ENCODE results near the gene PWWP2B.

DNA sequence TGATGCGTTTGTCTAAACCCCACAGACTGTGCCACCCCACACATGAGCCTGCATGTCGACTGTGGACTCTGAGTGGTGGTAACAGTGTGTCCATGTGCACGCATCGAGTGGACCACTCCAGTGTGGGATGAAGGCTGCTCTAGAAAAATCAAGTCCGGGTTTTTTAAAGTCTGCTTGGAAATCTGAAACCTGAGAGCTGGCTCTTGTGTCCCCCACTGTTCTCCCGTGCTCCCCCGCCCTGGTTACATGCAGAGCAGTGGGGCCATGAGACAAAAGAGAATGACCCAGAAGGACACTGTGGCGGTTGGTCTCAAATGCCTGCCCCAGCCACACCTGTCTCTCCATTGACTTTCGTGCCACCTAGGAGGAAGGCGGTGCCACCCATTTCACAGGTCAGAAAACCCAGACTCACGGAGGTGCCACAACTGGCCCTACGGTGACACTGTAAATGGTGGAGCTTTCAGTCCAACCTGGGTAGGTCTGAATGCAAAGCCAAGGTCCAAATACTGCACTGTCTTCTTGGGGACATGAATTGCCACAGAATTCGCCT, 27.3 kb upstream of the PWWP2B start:
- no peak for TF ChIP-seq EZH2 (IDR thresholded peaks at IDR 0.05; ENCODE audit: borderline replicate concordance, low read depth, low read length, severe bottlenecking)
- TF ChIP-seq, protein P1, sequence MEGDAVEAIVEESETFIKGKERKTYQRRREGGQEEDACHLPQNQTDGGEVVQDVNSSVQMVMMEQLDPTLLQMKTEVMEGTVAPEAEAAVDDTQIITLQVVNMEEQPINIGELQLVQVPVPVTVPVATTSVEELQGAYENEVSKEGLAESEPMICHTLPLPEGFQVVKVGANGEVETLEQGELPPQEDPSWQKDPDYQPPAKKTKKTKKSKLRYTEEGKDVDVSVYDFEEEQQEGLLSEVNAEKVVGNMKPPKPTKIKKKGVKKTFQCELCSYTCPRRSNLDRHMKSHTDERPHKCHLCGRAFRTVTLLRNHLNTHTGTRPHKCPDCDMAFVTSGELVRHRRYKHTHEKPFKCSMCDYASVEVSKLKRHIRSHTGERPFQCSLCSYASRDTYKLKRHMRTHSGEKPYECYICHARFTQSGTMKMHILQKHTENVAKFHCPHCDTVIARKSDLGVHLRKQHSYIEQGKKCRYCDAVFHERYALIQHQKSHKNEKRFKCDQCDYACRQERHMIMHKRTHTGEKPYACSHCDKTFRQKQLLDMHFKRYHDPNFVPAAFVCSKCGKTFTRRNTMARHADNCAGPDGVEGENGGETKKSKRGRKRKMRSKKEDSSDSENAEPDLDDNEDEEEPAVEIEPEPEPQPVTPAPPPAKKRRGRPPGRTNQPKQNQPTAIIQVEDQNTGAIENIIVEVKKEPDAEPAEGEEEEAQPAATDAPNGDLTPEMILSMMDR (IDR thresholded peaks at IDR 0.05; ENCODE audit: extremely low read depth in 1 of 2, insufficient read depth in 1 of 2, low read depth in 1 of 2, low read length in 2 of 2): no peak
- no peak for TF ChIP-seq POLR2A (IDR thresholded peaks at IDR 0.05; ENCODE audit: low read depth, low read length)
- no peak for TF ChIP-seq MYC (IDR thresholded peaks at IDR 0.05; ENCODE audit: low read depth, low read length)
- TF ChIP-seq POLR2AphosphoS5 (IDR thresholded peaks at IDR 0.05; ENCODE audit: insufficient read depth, low read depth, low read length): no peak
- TF ChIP-seq, protein P2, sequence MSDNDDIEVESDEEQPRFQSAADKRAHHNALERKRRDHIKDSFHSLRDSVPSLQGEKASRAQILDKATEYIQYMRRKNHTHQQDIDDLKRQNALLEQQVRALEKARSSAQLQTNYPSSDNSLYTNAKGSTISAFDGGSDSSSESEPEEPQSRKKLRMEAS (IDR thresholded peaks at IDR 0.05; ENCODE audit: insufficient read depth, insufficient read length): no peak
